Glomerular visceral epithelial cell (primary cell): ENCODE measurements around the gene PHF5A.
A peak's percentile ranks its signal among the peaks of the same experiment; 100 is the strongest.

ENCODE experiments used
- DNase-seq: peaks from one replicate; pipeline ENCODE4 v3.0.0-alpha.2; 2016; ENCODE audit errors: extremely low spot score

Gene PHF5A

GRCh38 chr22:41468381-41469217 is at the start of gene PHF5A, which contains the start of gene ACO2:
PHF5A (minus strand) TSS chr22:41468692; CDS start chr22:41468653, 39 bp downstream.
ACO2 (plus strand) TSS chr22:41469117; CDS start chr22:41469147, 30 bp downstream.
- peak; percentile 93 for DNase-seq

- DNase-seq = no peak
Observed at GRCh38 chr22:41518048-41518347, 49.5 kb upstream of the PHF5A start.

- DNase-seq = peak; percentile 64
Observed at GRCh38 chr22:41517172-41518047, 48.9 kb upstream of the PHF5A start.

- DNase-seq = no peak
Observed at GRCh38 chr22:41516462-41516861, 48.0 kb upstream of the PHF5A start.

- DNase-seq = no peak
Observed at GRCh38 chr22:41513391-41513790, 44.9 kb upstream of the PHF5A start.

GRCh38 chr22:41512421-41513194 is 44.1 kb upstream of the PHF5A start:
- peak; percentile 57 for DNase-seq

GRCh38 chr22:41511521-41511968 is 43.1 kb upstream of the PHF5A start:
- no peak for DNase-seq

GRCh38 chr22:41508770-41509170 is 40.3 kb upstream of the PHF5A start:
- no peak for DNase-seq

- no peak for DNase-seq
Observed at GRCh38 chr22:41507330-41508063, 39.0 kb upstream of the PHF5A start.

- DNase-seq = no peak
Observed at GRCh38 chr22:41505511-41506220, 37.2 kb upstream of the PHF5A start.

- DNase-seq = no peak
Observed at GRCh38 chr22:41504816-41505215, 36.3 kb upstream of the PHF5A start.

GRCh38 chr22:41504397-41504796 is 35.9 kb upstream of the PHF5A start:
- DNase-seq = no peak

GRCh38 chr22:41501209-41501608 is 32.7 kb upstream of the PHF5A start:
- DNase-seq = peak; percentile 17

- DNase-seq = no peak
Observed at GRCh38 chr22:41500303-41500702, 31.8 kb upstream of the PHF5A start.

GRCh38 chr22:41499624-41500280 is 31.3 kb upstream of the PHF5A start:
- no peak for DNase-seq

- DNase-seq = no peak
Observed at GRCh38 chr22:41498303-41498835, 29.9 kb upstream of the PHF5A start.

- no peak for DNase-seq
Observed at GRCh38 chr22:41491374-41492100, 23.0 kb upstream of the PHF5A start.

- no peak for DNase-seq
Observed at GRCh38 chr22:41488596-41489385, 20.3 kb upstream of the PHF5A start.
